Right cardiac atrium (tissue), 5 donors: Measurements from ENCODE around the gene TENM3. TPM values are rescaled to one million over a fixed set of nuclear protein-coding genes. Genes with fewer than 3 reads are reported as not detected.

ENCODE experiments used
- ATAC-seq, 2 donors: fragments of 200-7000 bp; cut with Tn5 transposase; one replicate each; pipeline versions ENCODE4 v1.8.0 to v1.9.1; 2020; ENCODE audit warnings: moderate library complexity in 2 of 2, mild to moderate bottlenecking in 1 of 2
- DNase-seq, 3 donors: peaks; one replicate each; pipeline ENCODE4 v3.0.0-alpha.2; 2020
- H3K27ac ChIP-seq: one replicate; pipeline ENCODE4 v1.5.1; 2013; ENCODE audit warnings: mild to moderate bottlenecking, low read length, control low read depth, moderate library complexity
- H3K27me3 ChIP-seq: one replicate; pipeline ENCODE4 v1.6.1; 2013; ENCODE audit not compliant: control insufficient read depth, insufficient read depth
- H3K4me1 ChIP-seq: one replicate; pipeline ENCODE4 v1.6.1; 2013; ENCODE audit warnings: low read length; ENCODE audit not compliant: control insufficient read depth, insufficient read depth
- H3K4me3 ChIP-seq: one replicate; pipeline ENCODE4 v1.5.1; 2013; ENCODE audit warnings: low read length, control low read depth
- H3K9me3 ChIP-seq: one replicate; pipeline ENCODE4 v1.6.1; 2013; ENCODE audit warnings: low read length; ENCODE audit not compliant: control insufficient read depth
- WGBS: extraction: QIAGEN DNeasy Blood & Tissue Kit; methylation state at CpG from one replicate; pipeline ENCODE4 v1.1.7; 2013; 5-methylcytosine and 5-hydroxymethylcytosine counted together
- intact Hi-C, 4 donors: fragments of 100-400 bp; cut with DNase I; formaldehyde crosslinking; loops; one replicate each; pipeline versions ENCODE4 v1.11.0 to v1.14.0; 2022 to 2023
- polyA plus RNA-seq: library from polyadenylated mRNA; stranded (reverse); fragments of 200-250 nt; gene quantifications from one replicate; pipeline ENCODE4 v1.2.3, GENCODE V29; 2013
- total RNA-seq, 4 donors: library from RNA; stranded (reverse); fragmentation: NEBNext Ultra II Directional; extraction: Animal tissue kit (Norgen Biotek cat#: 25700); gene quantifications; one replicate each; pipeline ENCODE4 v1.2.1, GENCODE V29; 2021
- donor health status: healthy with polysubstance abuse.
- donor health status: DM: no; HTN: yes; CAD: no.
- donor health status: DM: no; HTN: no; CAD: no.
- donor health status: DM: no; HTN: yes; CAD: no; lungs with severe emphysema.
- donor health status: DM: yes; HTN: yes; CAD: no.

TENM3 gene
- total and polyA plus RNA-seq, 5 donors = 0.88 to 9.5 (median 5.0) TPM

GRCh38 chr4:182310962-182311361, 67.8 kb downstream of the TENM3 start:
- Histone ChIP-seq H3K4me1 (no peaks in the 10 kb centered on the region), H3K27ac (no peak overlapping the region), H3K9me3 (no peaks in the 10 kb centered on the region), H3K4me3 (no peak overlapping the region), H3K27me3 (no peaks in the 10 kb centered on the region)
- DNase-seq = no peak
- ATAC-seq = no peak
- 72% methylated on average over 3 of the region's 3 CpGs for WGBS
- intact Hi-C loops = no loop called here

- whole genome bisulfite sequencing = 91% methylated on average over 2 of the region's 2 CpGs
- no peak for ATAC-seq
- H3K4me3 ChIP-seq = no peak overlapping the region
Observed at GRCh38 chr4:182314537-182314936, 71.3 kb downstream of the TENM3 start.

GRCh38 chr4:182318256-182318655, 75.1 kb downstream of the TENM3 start:
- no peak for DNase-seq
- 68% methylated on average over 1 of the region's 1 CpG for WGBS
- Histone ChIP-seq H3K9me3 (no peaks in the 10 kb centered on the region), H3K4me1 (no peaks in the 10 kb centered on the region), H3K27ac (no peak overlapping the region), H3K27me3 (no peaks in the 10 kb centered on the region), H3K4me3 (no peak overlapping the region)
- intact Hi-C loops = no loop called here
- no peak for ATAC-seq

More at GRCh38 chr4:182314537-182314936, 71.3 kb downstream of the TENM3 start:
- Histone ChIP-seq H3K4me1 (no peaks in the 10 kb centered on the region), H3K27ac (no peak overlapping the region), H3K9me3 (no peaks in the 10 kb centered on the region), H3K27me3 (no peaks in the 10 kb centered on the region)
- intact Hi-C loops = no loop called here
- DNase-seq = no peak

- H3K4me1 ChIP-seq = no peaks in the 10 kb centered on the region
- ATAC-seq (no peak), DNase-seq (no peak)
- no peak overlapping the region for H3K27ac ChIP-seq
- 79% methylated on average over 6 of the region's 6 CpGs for WGBS
- H3K9me3 ChIP-seq = no peaks in the 10 kb centered on the region
- intact Hi-C loops = no loop called here
- H3K27me3 ChIP-seq = no peaks in the 10 kb centered on the region
- no peak overlapping the region for H3K4me3 ChIP-seq
Observed at GRCh38 chr4:182320092-182320491, 76.9 kb downstream of the TENM3 start.

DNA sequence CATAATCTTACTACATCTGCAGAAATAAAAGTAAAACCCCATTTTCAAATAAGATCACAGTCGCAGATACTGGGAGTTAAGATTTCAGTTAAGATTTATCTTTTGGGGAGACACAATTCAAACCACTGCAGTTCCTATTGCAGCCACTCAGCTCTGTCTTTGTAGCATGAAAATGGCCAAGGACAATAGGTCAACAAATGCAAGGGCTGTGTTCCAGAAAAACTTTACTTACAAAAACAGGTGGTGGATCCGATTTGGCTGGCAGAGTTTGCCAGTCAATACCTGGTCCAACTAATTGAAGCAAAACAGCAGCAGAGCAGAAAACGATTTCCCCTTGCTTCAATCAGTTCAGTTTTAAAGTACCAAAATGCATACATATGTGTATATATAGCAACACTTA, 77.4 kb downstream of the TENM3 start:
- intact Hi-C loops = no loop called here
- 74% methylated on average over 3 of the region's 3 CpGs for WGBS
- Histone ChIP-seq H3K27ac (no peak overlapping the region), H3K4me3 (no peak overlapping the region), H3K27me3 (no peaks in the 10 kb centered on the region), H3K9me3 (no peaks in the 10 kb centered on the region), H3K4me1 (no peaks in the 10 kb centered on the region)
- DNase-seq (no peak), ATAC-seq (no peak)

DNA sequence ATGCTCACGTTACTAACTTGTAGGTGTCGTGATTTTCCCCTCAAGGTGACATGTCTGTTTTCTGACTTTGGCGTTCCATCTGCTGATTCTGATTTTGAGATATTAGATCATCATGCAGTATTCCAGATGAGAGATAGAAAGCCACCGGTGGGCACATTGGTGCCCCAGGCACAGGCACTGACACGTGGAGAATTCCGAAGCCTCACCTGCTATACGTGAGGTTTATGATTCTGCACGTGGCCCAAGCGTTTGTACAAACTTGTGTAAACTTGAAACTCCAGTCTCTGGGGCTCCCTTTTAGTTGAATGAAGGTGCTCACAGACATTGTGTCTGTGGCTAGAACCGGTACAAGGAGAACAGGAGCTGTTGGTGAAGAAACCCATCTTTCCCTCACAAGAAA, 81.1 kb downstream of the TENM3 start:
- Histone ChIP-seq H3K4me3 (no peak overlapping the region), H3K27ac (no peak overlapping the region), H3K9me3 (no peaks in the 10 kb centered on the region), H3K27me3 (no peaks in the 10 kb centered on the region), H3K4me1 (no peaks in the 10 kb centered on the region)
- ATAC-seq (no peak), DNase-seq (no peak)
- WGBS = 92% methylated on average over 10 of the region's 10 CpGs
- intact Hi-C loops = no loop called here

GRCh38 chr4:182325397-182325796, 82.2 kb downstream of the TENM3 start:
- ATAC-seq = no peak
- Histone ChIP-seq H3K27ac (no peak overlapping the region), H3K4me1 (no peaks in the 10 kb centered on the region), H3K27me3 (no peaks in the 10 kb centered on the region), H3K9me3 (no peaks in the 10 kb centered on the region), H3K4me3 (no peak overlapping the region)
- DNase-seq = no peak
- intact Hi-C loops = no loop called here
- 45% methylated on average over 3 of the region's 3 CpGs for WGBS

- H3K4me1 ChIP-seq = no peaks in the 10 kb centered on the region
- H3K27ac ChIP-seq = peak overlapping the region; percentile 37
- H3K4me3 ChIP-seq = peak overlapping the region; percentile 1
- no peaks in the 10 kb centered on the region for H3K9me3 ChIP-seq
- DNase-seq (peak in 2 of 3 donors; percentile 23 to 61), ATAC-seq (peak; percentile 91 to 95)
- WGBS = 36% methylated on average over 16 of the region's 16 CpGs
- H3K27me3 ChIP-seq = no peaks in the 10 kb centered on the region
- intact Hi-C loops = no loop called here
Observed at GRCh38 chr4:182325848-182326255, 82.7 kb downstream of the TENM3 start.

- Histone ChIP-seq H3K4me3 (no peak overlapping the region), H3K9me3 (no peaks in the 10 kb centered on the region), H3K27ac (no peak overlapping the region), H3K4me1 (no peaks in the 10 kb centered on the region), H3K27me3 (no peaks in the 10 kb centered on the region)
- no peak for DNase-seq
- ATAC-seq = no peak
- 83% methylated on average over 7 of the region's 7 CpGs for whole genome bisulfite sequencing
- intact Hi-C loops = no loop called here
Observed at GRCh38 chr4:182328505-182328904, 85.3 kb downstream of the TENM3 start.

DNA sequence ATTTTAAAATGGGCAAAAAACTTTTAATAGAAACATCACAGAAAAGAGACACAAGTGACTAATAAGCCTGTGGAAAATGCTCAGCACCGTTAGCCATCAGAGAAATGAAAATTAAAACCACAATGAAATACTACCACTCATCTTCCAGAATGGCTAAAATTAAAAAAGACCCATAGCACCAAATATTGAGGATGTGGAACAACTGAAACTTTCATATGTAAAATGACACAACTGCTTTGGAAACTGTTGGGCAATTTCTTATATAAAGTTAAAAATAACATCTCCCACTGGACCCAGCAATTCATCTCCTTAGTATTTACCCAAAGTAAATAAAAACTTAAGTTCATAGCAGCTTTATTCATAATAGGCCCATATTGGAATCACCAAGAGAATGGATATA, 94.2 kb downstream of the TENM3 start:
- DNase-seq (no peak), ATAC-seq (no peak)
- Histone ChIP-seq H3K4me1 (no peaks in the 10 kb centered on the region), H3K27ac (no peak overlapping the region), H3K9me3 (no peaks in the 10 kb centered on the region), H3K4me3 (no peak overlapping the region), H3K27me3 (no peaks in the 10 kb centered on the region)
- 89% methylated on average over 1 of the region's 1 CpG for WGBS
- intact Hi-C loops = no loop called here

- no peaks in the 10 kb centered on the region for H3K4me1 ChIP-seq
- no peaks in the 10 kb centered on the region for H3K27me3 ChIP-seq
- no peak overlapping the region for H3K27ac ChIP-seq
- ATAC-seq = no peak
- no peak overlapping the region for H3K4me3 ChIP-seq
- no peak for DNase-seq
- 57% methylated on average over 3 of the region's 3 CpGs for WGBS
- no peaks in the 10 kb centered on the region for H3K9me3 ChIP-seq
- intact Hi-C loops = no loop called here
Observed at GRCh38 chr4:182338063-182338462, 94.9 kb downstream of the TENM3 start.

DNA sequence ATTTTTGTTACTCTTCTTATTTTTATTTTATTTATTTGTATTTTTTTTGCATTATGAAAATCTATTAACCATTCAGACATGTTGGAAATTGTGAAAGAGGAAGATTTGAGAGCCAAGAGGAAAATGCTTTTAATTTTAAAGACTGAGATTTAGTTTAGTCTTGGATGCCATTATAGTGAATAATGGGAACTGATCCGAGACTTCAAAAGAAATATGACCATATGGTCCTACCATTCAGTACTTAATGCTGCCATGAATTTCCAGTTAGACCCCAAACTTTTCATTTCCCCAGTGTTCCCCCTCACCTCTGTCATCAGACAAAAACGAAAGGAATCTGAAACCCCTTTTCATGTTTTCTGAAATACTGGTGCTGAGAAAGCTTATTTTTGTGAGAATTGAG, 95.5 kb downstream of the TENM3 start:
- no peak overlapping the region for H3K4me3 ChIP-seq
- H3K27ac ChIP-seq = no peak overlapping the region
- DNase-seq = no peak
- intact Hi-C loops = no loop called here
- no peak for ATAC-seq
- WGBS = 67% methylated on average over 2 of the region's 2 CpGs
- no peaks in the 10 kb centered on the region for H3K27me3 ChIP-seq
- no peaks in the 10 kb centered on the region for H3K9me3 ChIP-seq
- no peaks in the 10 kb centered on the region for H3K4me1 ChIP-seq
